Karpas-422 (cell line): ENCODE data around the gene RASGRF1. TPM values are rescaled to one million over a fixed set of nuclear protein-coding genes. Genes with fewer than 3 reads are reported as not detected.

Experiments used
- DNase-seq: peaks from one replicate; pipeline ENCODE4 v3.0.0-alpha.2; 2015
- H2AFZ ChIP-seq: fragments of 200-600 bp; sonication (generic); 2 replicates; pipeline ENCODE4 v1.6.1; 2014; ENCODE audit warnings: antibody characterized with exemption, low read length, mixed read lengths
- H3K27ac ChIP-seq: fragments of 200-600 bp; sonication (generic); 2 replicates; pipeline ENCODE4 v1.5.1; 2014; ENCODE audit warnings: mild to moderate bottlenecking, low read length, moderate library complexity
- H3K27me3 ChIP-seq: fragments of 200-600 bp; sonication (generic); 2 replicates; pipeline ENCODE4 v1.6.1; 2014; ENCODE audit warnings: low read length, mixed read lengths
- H3K36me3 ChIP-seq: fragments of 200-600 bp; sonication (generic); 2 replicates; pipeline ENCODE4 v1.6.1; 2014; ENCODE audit warnings: low read length, mixed read lengths; ENCODE audit not compliant: insufficient read depth
- H3K4me1 ChIP-seq: fragments of 200-600 bp; sonication (generic); 2 replicates; pipeline ENCODE4 v1.6.1; 2014; ENCODE audit warnings: mild to moderate bottlenecking, low read length, mixed read lengths
- H3K4me2 ChIP-seq: fragments of 200-600 bp; sonication (generic); 2 replicates; pipeline ENCODE4 v1.6.1; 2014; ENCODE audit warnings: low read length, low read depth, mild to moderate bottlenecking; ENCODE audit not compliant: poor library complexity, severe bottlenecking
- H3K4me3 ChIP-seq: fragments of 200-600 bp; sonication (generic); 2 replicates; pipeline ENCODE4 v1.5.1; 2014; ENCODE audit warnings: mild to moderate bottlenecking, antibody characterized with exemption, low read length, mixed read lengths
- H3K79me2 ChIP-seq: fragments of 200-600 bp; sonication (generic); 2 replicates; pipeline ENCODE4 v1.6.1; 2014; ENCODE audit warnings: mild to moderate bottlenecking, low read length, mixed read lengths
- H3K9ac ChIP-seq: fragments of 200-600 bp; sonication (generic); 2 replicates; pipeline ENCODE4 v1.6.0; 2014; ENCODE audit warnings: low read length
- H3K9me2 ChIP-seq: fragments of 200-600 bp; sonication (generic), shearing (Covaris generic); replicated peaks from 2 replicates; pipeline ENCODE4 v1.6.0; 2014; ENCODE audit warnings: mild to moderate bottlenecking, low read length, moderate library complexity; ENCODE audit not compliant: insufficient read depth
- H3K9me3 ChIP-seq: fragments of 300-700, 200-600 bp; sonication (generic); 2 replicates; pipeline ENCODE4 v1.6.1; 2014; ENCODE audit warnings: low read length, mixed read lengths
- H4K20me1 ChIP-seq: fragments of 200-600 bp; sonication (generic); 2 replicates; pipeline ENCODE4 v1.6.1; 2014; ENCODE audit warnings: mild to moderate bottlenecking, antibody characterized with exemption, low read length, low read depth; ENCODE audit not compliant: insufficient read depth
- total RNA-seq: library from RNA; depleted of rRNA; stranded (reverse); fragments of >200 nt; shearing (Covaris generic); gene quantifications from 2 replicates; pipeline ENCODE4 v1.2.3, GENCODE V29; 2014; ENCODE audit warnings: low replicate concordance; rRNA removed

RASGRF1 gene
- total RNA-seq, 1 experiment from 2014 or later = 10.5 TPM

DNA sequence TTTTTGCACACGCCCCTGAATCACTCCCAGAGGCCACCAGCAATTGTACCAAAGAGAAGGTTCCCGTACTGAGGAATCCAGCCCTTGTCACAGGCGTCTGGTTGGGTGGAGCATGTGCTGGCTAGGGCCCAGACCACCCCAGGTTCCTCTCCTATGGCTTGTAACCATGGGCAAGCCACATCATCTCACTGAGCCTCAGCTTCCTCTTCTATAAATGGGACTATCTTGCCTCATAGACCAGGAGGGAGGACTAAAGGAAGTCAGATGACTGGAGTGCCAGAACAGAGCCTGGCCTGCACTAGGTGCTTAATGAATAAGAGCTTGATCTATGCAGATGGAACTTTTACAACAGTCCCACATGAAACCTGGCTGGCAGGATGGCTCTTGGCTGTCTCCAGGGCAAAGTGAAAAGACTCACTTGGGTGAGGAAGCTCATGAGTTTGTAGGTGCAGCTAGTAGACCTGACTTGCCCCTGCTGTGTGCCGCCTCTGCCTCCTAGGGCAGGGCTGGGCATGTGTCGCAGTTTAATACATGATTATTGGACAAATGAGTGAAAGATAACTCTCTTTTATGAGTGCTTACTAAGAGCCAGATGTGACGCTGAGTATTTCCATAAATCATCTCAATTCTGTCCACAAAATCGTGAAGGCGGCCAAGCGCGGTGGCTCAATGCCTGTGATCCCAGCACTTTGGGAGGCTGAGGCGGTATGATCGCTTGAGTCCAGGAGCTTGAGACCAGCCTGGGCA lies 175.1 kb downstream of the RASGRF1 start:
- Histone ChIP-seq H3K4me2 (no peak overlapping the region), H3K79me2 (no peaks in the 10 kb centered on the region; the same call in 1 of the 2 replicates), H3K27ac (no peak overlapping the region), H3K27me3 (no peaks in the 10 kb centered on the region), H3K4me3 (no peak overlapping the region), H3K9me2 (no peaks in the 10 kb centered on the region), H4K20me1 (no peaks in the 10 kb centered on the region), H3K4me1 (no peaks in the 10 kb centered on the region), H3K36me3 (peaks cover 19% of the 10 kb centered on the region; the same call in 1 of the 2 replicates), H3K9me3 (no peaks in the 10 kb centered on the region), H3K9ac (no peak overlapping the region), H2AFZ (no peak overlapping the region)
- no peak for DNase-seq

DNA sequence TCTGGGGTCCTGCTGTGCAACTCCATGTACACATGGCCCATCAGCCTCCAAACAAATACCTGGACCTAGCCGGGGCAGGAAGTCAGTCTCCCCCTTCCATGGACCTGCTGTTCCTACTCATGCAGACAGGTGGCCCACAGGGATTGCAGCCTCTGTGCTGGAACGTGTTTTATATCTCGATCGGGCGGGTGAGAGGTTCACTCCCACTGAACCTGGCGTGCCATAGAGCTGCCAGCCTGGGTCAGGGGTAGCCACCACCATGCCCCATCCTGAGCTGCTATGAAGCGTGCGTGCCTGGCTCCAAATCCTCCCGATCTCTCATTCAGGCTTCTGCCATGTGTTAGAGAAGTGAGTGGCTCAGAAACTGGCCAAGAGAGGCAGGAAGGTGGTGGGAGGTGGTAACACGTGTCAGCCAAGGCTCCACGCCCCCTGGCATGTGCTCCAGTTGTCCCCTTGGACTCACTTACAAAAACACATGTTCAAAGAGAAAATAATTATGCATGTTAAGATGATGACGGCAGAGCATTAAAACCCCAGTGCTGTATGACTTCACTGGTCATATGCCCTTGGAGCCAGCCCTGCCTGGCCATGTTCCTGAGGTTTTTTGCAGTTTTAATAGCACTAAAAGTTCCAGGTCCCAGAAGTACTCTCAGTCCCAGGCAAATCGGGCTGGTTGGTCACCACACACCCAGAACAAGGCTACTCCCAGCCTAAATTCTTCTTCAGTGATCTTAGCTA lies 176.4 kb downstream of the RASGRF1 start:
- Histone ChIP-seq H3K27me3 (no peaks in the 10 kb centered on the region), H3K4me3 (no peak overlapping the region), H3K27ac (no peak overlapping the region), H3K4me1 (peaks cover 4% of the 10 kb centered on the region), H3K9ac (no peak overlapping the region), H2AFZ (no peak overlapping the region), H3K79me2 (peaks cover 2% of the 10 kb centered on the region; the same call in 1 of the 2 replicates), H4K20me1 (no peaks in the 10 kb centered on the region), H3K9me2 (no peaks in the 10 kb centered on the region), H3K4me2 (no peak overlapping the region), H3K9me3 (no peaks in the 10 kb centered on the region), H3K36me3 (peaks cover 16% of the 10 kb centered on the region; the same call in 1 of the 2 replicates)
- no peak for DNase-seq

DNA sequence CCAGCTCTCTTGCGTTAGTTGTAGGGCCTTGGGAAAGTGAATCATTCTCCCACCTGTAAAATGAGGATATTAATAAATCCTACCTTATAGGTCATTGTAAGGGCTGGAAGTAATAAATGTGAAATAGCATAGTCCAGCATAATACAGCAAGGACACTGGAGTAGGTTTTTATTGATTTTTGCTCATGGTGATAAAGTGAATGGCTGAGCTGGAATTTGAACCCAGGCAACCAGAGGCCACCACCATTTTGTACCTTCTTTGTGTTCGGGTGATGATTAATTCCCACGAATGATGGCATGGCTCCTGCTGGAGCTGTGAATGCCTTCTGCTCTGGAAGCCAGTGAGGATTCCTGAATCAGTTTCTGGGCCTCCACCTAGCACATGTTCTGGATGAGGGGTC lies 177.6 kb downstream of the RASGRF1 start:
- H3K79me2 ChIP-seq = peaks cover 2% of the 10 kb centered on the region; the same call in 1 of the 2 replicates
- H3K36me3 ChIP-seq = peaks cover 11% of the 10 kb centered on the region; the same call in 1 of the 2 replicates
- no peaks in the 10 kb centered on the region for H3K27me3 ChIP-seq
- no peaks in the 10 kb centered on the region for H3K9me3 ChIP-seq
- no peak overlapping the region for H3K27ac ChIP-seq
- H2AFZ ChIP-seq = no peak overlapping the region
- no peaks in the 10 kb centered on the region for H4K20me1 ChIP-seq
- no peak overlapping the region for H3K4me2 ChIP-seq
- no peak overlapping the region for H3K4me3 ChIP-seq
- no peak overlapping the region for H3K9ac ChIP-seq
- DNase-seq = no peak
- no peaks in the 10 kb centered on the region for H3K9me2 ChIP-seq
- H3K4me1 ChIP-seq = peaks cover 13% of the 10 kb centered on the region

DNA sequence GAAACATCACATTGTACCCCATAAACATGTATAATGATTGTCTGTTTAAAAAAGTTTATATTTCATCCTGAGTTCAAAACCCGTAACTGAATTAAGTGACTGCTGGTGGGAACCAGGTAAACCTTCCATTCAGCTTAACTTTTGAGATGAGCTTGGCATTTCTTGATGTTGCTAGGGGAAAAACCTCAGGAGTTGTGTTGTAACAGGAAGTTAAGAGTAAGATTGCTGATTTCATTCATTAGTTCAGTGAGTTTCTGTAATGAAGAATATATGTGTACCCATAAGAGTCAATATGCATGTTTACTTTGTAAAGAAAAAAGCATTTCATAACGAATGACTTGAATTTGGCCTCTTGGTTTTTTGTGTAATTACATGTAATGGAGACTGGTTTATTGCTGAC lies 178.3 kb downstream of the RASGRF1 start:
- Histone ChIP-seq H3K4me1 (peaks cover 15% of the 10 kb centered on the region), H3K9ac (no peak overlapping the region), H3K4me3 (no peak overlapping the region), H2AFZ (no peak overlapping the region), H3K4me2 (no peak overlapping the region), H3K27me3 (no peaks in the 10 kb centered on the region), H3K36me3 (peaks cover 8% of the 10 kb centered on the region; the same call in 1 of the 2 replicates), H3K9me2 (no peaks in the 10 kb centered on the region), H4K20me1 (no peaks in the 10 kb centered on the region), H3K9me3 (no peaks in the 10 kb centered on the region), H3K79me2 (peaks cover 2% of the 10 kb centered on the region; the same call in 1 of the 2 replicates), H3K27ac (no peak overlapping the region)
- DNase-seq = no peak

DNA sequence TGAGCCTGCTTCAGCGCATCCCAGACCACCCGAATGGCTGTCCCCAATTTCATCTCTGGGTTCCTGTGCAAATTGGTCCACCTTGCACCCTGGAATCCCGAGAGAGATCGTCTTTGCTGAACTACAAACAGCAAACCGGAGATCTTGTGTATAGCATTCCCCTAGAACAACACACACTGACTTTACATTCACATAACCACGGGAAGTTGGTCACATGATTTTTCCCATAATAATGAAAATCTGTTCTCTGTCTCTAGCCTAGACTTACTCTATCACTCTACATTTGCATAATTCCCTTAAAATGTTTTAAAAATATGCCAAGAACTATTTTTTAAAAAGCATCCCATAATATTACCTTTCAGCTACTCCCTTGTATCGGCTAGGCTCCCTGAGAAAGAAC lies 180.3 kb downstream of the RASGRF1 start:
- H3K4me2 ChIP-seq = no peak overlapping the region
- no peak overlapping the region for H3K9ac ChIP-seq
- peaks cover 17% of the 10 kb centered on the region for H3K4me1 ChIP-seq
- H3K4me3 ChIP-seq = no peak overlapping the region
- no peaks in the 10 kb centered on the region for H3K9me3 ChIP-seq
- no peaks in the 10 kb centered on the region; the same call in 1 of the 2 replicates for H4K20me1 ChIP-seq
- no peak for DNase-seq
- peaks cover 18% of the 10 kb centered on the region; the same call in 1 of the 2 replicates for H3K36me3 ChIP-seq
- H3K79me2 ChIP-seq = peaks cover 2% of the 10 kb centered on the region; the same call in 1 of the 2 replicates
- H3K27me3 ChIP-seq = no peaks in the 10 kb centered on the region
- no peak overlapping the region for H2AFZ ChIP-seq
- no peaks in the 10 kb centered on the region for H3K9me2 ChIP-seq
- no peak overlapping the region for H3K27ac ChIP-seq

Other genes starting within 250 kb of the RASGRF1 start
- 146 and 213 TPM in 2 replicates for gene MORF4L1, start 217.9 kb downstream of the RASGRF1 start, total RNA-seq
- gene CTSH, start 145.7 kb downstream of the RASGRF1 start, total RNA-seq = 61.0 and 76.4 TPM in 2 replicates
- gene ANKRD34C, start 191.9 kb upstream of the RASGRF1 start, total RNA-seq = 0.93 TPM in 1 of 2 replicates, not detected in the other
- 67.3 and 103 TPM in 2 replicates for gene TMED3, start 220.3 kb upstream of the RASGRF1 start, total RNA-seq